Neural cell (in vitro differentiated cells): Measurements from ENCODE around the gene CHN1.

Experiments
- CTCF ChIP-seq: fragments of 450-650 bp; IDR thresholded peaks from 2 replicates; pipeline ENCODE4 v1.5.1; 2014; ENCODE audit warnings: antibody characterized with exemption, mild to moderate bottlenecking, moderate library complexity; ENCODE audit not compliant: poor library complexity, severe bottlenecking
- EP300 ChIP-seq: fragments of 450-650 bp; conservative IDR thresholded peaks from 2 replicates; pipeline ENCODE4 v1.6.1; 2014; ENCODE audit warnings: antibody characterized with exemption, mild to moderate bottlenecking, moderate library complexity; ENCODE audit not compliant: poor library complexity, severe bottlenecking
- EZH2 ChIP-seq: fragments of 200-600, 300-800 bp; shearing (Covaris generic), sonication (generic); IDR thresholded peaks from 2 replicates; pipeline ENCODE4 v1.6.1; 2014; ENCODE audit warnings: antibody characterized with exemption, low read length, borderline replicate concordance, mild to moderate bottlenecking; ENCODE audit not compliant: insufficient read depth, poor library complexity, severe bottlenecking
- MXI1 ChIP-seq: fragments of 450-650 bp; conservative IDR thresholded peaks from 2 replicates; pipeline ENCODE4 v1.6.1; 2014; ENCODE audit warnings: antibody characterized with exemption, mild to moderate bottlenecking; ENCODE audit not compliant: poor library complexity, severe bottlenecking
- POLR2AphosphoS5 ChIP-seq: IDR thresholded peaks from 2 replicates; pipeline ENCODE4 v1.6.1; 2012
- REST ChIP-seq: IDR thresholded peaks from 2 replicates; pipeline ENCODE4 v1.6.1; 2012; ENCODE audit warnings: borderline replicate concordance
- SMC3 ChIP-seq: fragments of 450-650 bp; conservative IDR thresholded peaks from 2 replicates; pipeline ENCODE4 v1.6.1; 2014; ENCODE audit warnings: antibody characterized with exemption, mild to moderate bottlenecking, moderate library complexity; ENCODE audit not compliant: poor library complexity
- TAF1 ChIP-seq: IDR thresholded peaks from 2 replicates; pipeline ENCODE4 v1.6.1; 2012; ENCODE audit warnings: low read depth

GRCh38 chr2:174919947-174920595 lies 85.1 kb downstream of the CHN1 start:
- TF ChIP-seq TAF1 (no peak), POLR2AphosphoS5 (no peak), EP300 (no peak), EZH2 (no peak), CTCF (no peak), MXI1 (no peak), REST (no peak), SMC3 (no peak)
